LNCAP (cell line): ENCODE results near the gene COX4I2.

ENCODE experiments used
- TF ChIP-seq, protein P1 (sequence below): fragments of 450-650 bp; IDR thresholded peaks from 2 replicates; pipeline ENCODE4 v1.5.1; 2017; ENCODE audit warnings: mild to moderate bottlenecking

The COX4I2 gene

DNA sequence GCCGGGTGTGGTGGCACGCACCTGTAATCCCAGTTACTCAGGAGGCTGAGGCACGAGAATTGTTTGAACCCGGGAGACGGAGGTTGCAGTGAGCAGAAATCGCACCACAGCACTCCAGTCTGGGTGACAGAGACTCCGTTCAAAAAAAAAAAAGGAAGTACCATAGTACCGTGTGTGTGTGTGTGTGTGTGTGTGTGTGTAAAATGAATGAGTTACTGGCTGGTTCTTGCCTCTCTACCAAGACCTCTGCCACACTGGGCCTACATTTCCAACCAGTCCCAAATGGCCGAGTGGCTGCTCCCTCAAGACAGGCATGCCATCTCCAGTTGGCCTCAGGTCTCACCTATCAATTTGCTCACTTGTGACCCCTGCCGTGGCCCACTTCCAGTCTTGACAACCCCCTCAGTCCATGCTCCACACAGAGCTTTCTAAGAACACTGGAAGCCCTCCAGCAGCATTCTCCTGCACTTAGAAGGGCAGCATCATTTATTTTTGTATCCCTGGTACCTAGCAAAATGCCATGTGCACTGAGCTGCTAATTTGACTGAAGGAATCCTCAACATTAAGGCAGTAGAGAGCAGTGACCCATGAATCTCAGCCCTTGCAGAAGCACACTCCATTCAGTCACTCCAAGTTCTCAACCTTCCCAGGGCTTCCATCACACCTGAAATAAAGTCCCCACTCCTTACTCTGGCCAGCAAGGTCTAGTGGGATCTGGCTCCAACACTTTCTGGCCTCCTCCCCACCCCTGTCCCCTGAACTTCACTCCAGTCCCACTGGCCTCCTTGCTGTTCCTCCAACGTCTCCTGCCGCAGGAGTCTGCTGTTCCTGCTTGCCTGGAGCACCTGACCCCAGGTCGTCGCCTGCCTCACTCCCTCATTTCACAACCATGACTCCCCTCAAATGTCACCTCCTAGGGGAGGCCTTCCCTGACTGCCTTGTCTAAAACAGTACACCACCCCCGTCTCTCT, 29.9 kb downstream of the COX4I2 start:
- TF ChIP-seq, protein P1, sequence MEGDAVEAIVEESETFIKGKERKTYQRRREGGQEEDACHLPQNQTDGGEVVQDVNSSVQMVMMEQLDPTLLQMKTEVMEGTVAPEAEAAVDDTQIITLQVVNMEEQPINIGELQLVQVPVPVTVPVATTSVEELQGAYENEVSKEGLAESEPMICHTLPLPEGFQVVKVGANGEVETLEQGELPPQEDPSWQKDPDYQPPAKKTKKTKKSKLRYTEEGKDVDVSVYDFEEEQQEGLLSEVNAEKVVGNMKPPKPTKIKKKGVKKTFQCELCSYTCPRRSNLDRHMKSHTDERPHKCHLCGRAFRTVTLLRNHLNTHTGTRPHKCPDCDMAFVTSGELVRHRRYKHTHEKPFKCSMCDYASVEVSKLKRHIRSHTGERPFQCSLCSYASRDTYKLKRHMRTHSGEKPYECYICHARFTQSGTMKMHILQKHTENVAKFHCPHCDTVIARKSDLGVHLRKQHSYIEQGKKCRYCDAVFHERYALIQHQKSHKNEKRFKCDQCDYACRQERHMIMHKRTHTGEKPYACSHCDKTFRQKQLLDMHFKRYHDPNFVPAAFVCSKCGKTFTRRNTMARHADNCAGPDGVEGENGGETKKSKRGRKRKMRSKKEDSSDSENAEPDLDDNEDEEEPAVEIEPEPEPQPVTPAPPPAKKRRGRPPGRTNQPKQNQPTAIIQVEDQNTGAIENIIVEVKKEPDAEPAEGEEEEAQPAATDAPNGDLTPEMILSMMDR = no peak

DNA sequence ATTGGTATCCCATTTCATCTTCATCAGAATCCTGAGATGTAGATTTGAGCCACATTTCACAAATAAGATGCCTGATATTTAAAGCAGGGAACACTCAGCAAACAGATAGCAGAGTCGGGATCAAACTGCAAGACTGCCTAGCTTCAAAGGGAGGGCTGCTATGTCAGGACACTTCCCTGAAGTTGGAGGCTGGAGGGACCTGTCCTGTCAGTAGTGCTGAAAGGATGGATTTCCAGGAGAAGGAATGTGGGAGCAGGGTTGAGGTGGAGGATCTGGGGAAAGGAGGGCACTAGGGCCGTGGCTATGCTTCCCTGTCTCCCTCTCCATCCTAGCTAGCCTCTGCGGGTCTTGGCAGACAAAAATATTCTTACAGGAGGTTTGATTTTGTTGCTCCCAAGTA, 32.2 kb downstream of the COX4I2 start:
- TF ChIP-seq, protein P1 = no peak

DNA sequence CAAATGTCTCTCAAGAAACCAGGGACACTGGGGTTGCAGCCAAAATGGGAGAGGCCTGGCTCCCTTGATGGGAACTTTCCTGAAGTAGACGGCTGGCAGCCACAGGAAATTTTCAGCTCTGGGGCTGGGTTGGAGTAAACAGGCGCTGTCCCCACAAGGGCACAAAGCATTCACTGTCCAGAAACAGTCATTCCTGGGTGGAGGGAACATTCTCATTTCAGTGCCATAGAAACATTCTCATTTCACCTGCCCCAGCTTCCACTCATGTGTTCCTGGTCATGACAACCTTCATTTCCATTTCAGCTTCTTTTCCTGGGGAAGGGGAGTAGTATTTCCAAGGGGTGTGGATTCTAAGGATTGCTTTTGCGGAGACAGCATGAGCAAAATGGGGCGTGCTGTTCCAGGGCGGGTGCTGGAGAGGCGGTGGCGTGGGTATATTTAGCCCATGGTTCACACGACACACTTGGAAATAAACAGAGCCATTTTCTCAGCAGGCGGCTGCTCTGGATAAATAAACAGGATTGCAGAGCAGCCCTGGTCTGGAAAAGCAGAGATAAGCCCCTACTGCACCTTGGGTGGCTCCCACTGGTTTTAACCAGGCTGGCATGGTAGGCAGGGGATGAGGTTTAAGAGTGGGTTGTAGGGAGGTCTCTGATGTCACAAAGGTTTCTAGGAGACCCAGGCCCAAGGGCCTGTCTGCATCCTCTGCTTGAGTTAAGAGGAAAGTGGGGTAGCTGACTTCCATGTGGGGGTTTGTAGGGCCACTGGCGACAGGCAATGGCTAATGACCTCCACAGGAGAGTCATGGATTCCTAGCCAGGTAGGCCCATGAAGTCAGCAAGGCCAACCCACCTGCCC, 32.9 kb downstream of the COX4I2 start:
- TF ChIP-seq, protein P1 = no peak

DNA sequence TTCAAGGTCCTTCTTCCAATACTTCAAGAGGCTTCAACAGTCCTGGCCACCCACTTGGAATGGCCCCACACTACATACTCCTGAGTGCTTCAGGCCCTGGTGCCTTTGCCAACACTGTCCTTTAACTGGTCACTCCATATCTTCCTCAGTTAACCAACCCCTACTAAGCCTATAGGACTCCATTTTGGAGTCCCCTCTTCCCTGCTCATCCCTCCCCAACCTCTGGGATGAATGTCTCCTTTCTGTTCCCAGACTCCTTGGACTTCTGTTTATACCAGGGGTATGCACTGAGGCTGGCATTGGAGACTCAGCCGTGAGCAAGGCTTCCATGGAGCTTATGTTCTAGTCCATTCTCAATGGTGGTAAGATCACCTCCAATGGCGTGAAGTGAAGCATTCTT, 33.6 kb downstream of the COX4I2 start:
- TF ChIP-seq, protein P1 = no peak

DNA sequence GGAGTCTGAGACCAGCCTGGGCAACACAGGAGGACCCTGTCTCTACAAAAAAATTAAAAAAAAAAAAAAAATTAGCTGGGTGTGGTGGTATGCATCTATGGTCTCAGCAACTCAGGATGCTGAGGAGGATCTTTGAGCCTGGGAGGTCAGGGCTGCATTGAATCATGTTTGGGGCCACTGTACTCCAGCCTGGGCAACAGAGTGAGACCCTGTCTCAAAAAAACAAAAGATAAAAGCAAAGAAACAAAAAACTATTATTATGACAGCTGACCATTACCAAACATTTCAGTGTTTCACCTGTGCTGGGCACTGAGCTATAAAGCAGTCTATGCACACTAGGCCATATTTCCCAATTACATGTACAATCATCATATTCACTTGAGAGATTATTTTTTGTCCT, 35.7 kb downstream of the COX4I2 start:
- TF ChIP-seq, protein P1 = no peak

DNA sequence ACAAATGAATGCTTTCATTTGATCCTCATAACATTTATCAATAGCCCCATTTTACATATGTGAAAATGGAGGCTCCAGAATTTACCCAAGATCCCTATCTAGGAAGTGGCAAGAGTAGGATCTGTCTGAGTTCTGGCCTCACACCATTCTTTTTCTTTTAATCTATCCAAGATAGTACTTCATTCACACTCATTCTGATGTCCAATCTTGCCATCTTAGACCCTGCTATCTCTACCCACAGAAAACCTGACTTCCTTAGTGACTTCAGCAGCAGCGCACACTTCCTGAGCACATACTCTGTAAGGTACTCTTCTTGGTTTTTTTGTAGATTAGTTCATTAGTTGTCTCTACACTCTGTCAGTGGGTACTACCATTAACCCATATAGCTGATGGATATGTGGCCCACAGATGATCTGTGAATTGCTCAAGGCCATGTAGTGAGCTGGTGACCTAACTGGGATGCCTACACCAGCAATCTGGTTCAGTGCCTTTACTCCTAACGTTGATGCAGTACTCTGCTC, 36.3 kb downstream of the COX4I2 start:
- TF ChIP-seq, protein P1 = no peak
